K562 (cell line): ENCODE data around the gene PTPN1. TPM values are rescaled to one million over a fixed set of nuclear protein-coding genes. Genes with fewer than 3 reads are reported as not detected.
A peak's percentile ranks its signal among the peaks of the same experiment; 100 is the strongest.

Source experiments
- ATAC-seq: fragments of 200-7000 bp; cut with Tn5 transposase; 3 replicates; pipeline ENCODE4 v1.9.1; 2020; ENCODE audit warnings: moderate library complexity
- BruUV-seq: library from RNA; stranded (reverse); fragments of 400-500 nt; replicated peaks from 2 replicates; lab custom pipeline; 2021; lab: Mats Ljungman, UMichigan
- CTCF ChIA-PET: fragments of 300-600 bp; formaldehyde crosslinking; extraction: SDS; loops from one replicate; lab custom pipeline; 2021; ENCODE audit warnings: low intra/inter-chr PET ratio; lab: Yijun Ruan, JAX
- POLR2A ChIA-PET: fragments of 300-600, 350-650 bp; sonication (Branson Sonifier 250); formaldehyde crosslinking; extraction: SDS; loops from one replicate; lab custom pipeline; 2021; ENCODE audit warnings: antibody characterized with exemption, inconsistent platforms; lab: Yijun Ruan, JAX
- DNase-seq, 4 experiments: peaks; one replicate each; pipeline versions ENCODE4 v3.0.0 to v3.0.0-alpha.2; 2011 to 2018; ENCODE audit warnings: low spot score in 3 of 4, mixed read lengths in 3 of 4; ENCODE audit errors: extremely low read depth in 1 of 4
- FAIRE-seq: peaks from 2 replicates; lab custom pipeline; 2011; peaks lifted over from hg19 to GRCh38; lab: Jason Lieb, UNC
- H2AFZ ChIP-seq: 2 replicates; pipeline ENCODE4 v1.6.0; 2011; ENCODE audit warnings: low read depth, low read length, control low read depth, inconsistent platforms
- H3K27ac ChIP-seq: fragments of 200-600 bp; 3 replicates; pipeline ENCODE4 v1.8.0; 2011; ENCODE audit warnings: low read depth, mild to moderate bottlenecking, control low read depth, inconsistent platforms, low read length, moderate library complexity, mixed read lengths; ENCODE audit errors: extremely low read depth
- H3K27me3 ChIP-seq, 2 experiments: fragments of 300-600 bp in 1 of 2; 2 replicates in 1 of 2; 3 replicates in 1 of 2; pipeline versions ENCODE4 v1.6.0 to v1.8.0; 2011; ENCODE audit warnings: inconsistent platforms in 2 of 2, low read length in 2 of 2, mild to moderate bottlenecking in 1 of 2, mixed read lengths in 1 of 2, moderate library complexity in 1 of 2; ENCODE audit not compliant: control insufficient read depth in 2 of 2, insufficient read depth in 2 of 2
- H3K36me3 ChIP-seq: fragments of 300-600 bp; 3 replicates; pipeline ENCODE4 v1.8.0; 2011; ENCODE audit warnings: mild to moderate bottlenecking, low read length, inconsistent platforms; ENCODE audit not compliant: control insufficient read depth, insufficient read depth
- H3K4me1 ChIP-seq, 2 experiments: fragments of 200-600 bp in 1 of 2; replicated peaks in 1 of 2; 2 replicates in 1 of 2; 3 replicates in 1 of 2; pipeline versions ENCODE4 v1.5.1 to v1.8.0; 2011; ENCODE audit warnings: inconsistent platforms in 2 of 2, low read length in 2 of 2, mild to moderate bottlenecking in 1 of 2, mixed read lengths in 1 of 2, moderate library complexity in 1 of 2; ENCODE audit not compliant: control insufficient read depth in 2 of 2, insufficient read depth in 2 of 2
- H3K4me2 ChIP-seq: 2 replicates; pipeline ENCODE4 v1.6.1; 2011; ENCODE audit warnings: low read length, control low read depth, inconsistent platforms, mixed read lengths; ENCODE audit not compliant: insufficient read depth
- H3K4me3 ChIP-seq: fragments of 200-600 bp; sonication (generic), shearing (Covaris generic); 2 replicates; pipeline ENCODE4 v1.5.1; 2016; ENCODE audit warnings: control low read depth, inconsistent platforms
- H3K79me2 ChIP-seq: fragments of 200-600 bp; 3 replicates; pipeline ENCODE4 v1.8.0; 2011; ENCODE audit warnings: low read length, inconsistent platforms; ENCODE audit not compliant: control insufficient read depth, insufficient read depth
- H3K9ac ChIP-seq, 2 experiments: 2 replicates each; pipeline versions ENCODE4 v1.6.0 to v1.6.1; 2011; ENCODE audit warnings: low read depth in 2 of 2, low read length in 2 of 2, control low read depth in 1 of 2, inconsistent platforms in 1 of 2, mild to moderate bottlenecking in 1 of 2, mixed read lengths in 1 of 2; ENCODE audit not compliant: insufficient read depth in 1 of 2
- H3K9me1 ChIP-seq: one replicate; pipeline ENCODE4 v1.6.0; 2011; ENCODE audit warnings: inconsistent platforms, mild to moderate bottlenecking, low read length, moderate library complexity; ENCODE audit not compliant: control insufficient read depth, insufficient read depth
- H3K9me3 ChIP-seq: replicated peaks from 2 replicates; pipeline ENCODE4 v1.5.1; 2011; ENCODE audit warnings: low read depth, low read length, inconsistent platforms; ENCODE audit not compliant: control insufficient read depth, insufficient read depth
- H4K20me1 ChIP-seq: replicated peaks from 2 replicates; pipeline ENCODE4 v1.6.1; 2011; ENCODE audit warnings: low read length, inconsistent platforms, mixed read lengths; ENCODE audit not compliant: control insufficient read depth, insufficient read depth
- ARID1B ChIP-seq: fragments of 450-650 bp; IDR thresholded peaks from 2 replicates; pipeline ENCODE4 v1.6.1; 2016; ENCODE audit warnings: antibody characterized with exemption, mild to moderate bottlenecking, inconsistent platforms
- ARID2 ChIP-seq: fragments of 450-650 bp; IDR thresholded peaks from 2 replicates; pipeline ENCODE4 v1.6.1; 2017; ENCODE audit warnings: antibody characterized with exemption, mild to moderate bottlenecking
- CBX8 ChIP-seq: fragments of 200-600 bp; sonication (generic); IDR thresholded peaks from 2 replicates; pipeline ENCODE4 v1.6.1; 2012; ENCODE audit warnings: borderline replicate concordance, mixed run types, low read depth, mild to moderate bottlenecking, moderate library complexity, mixed read lengths, low read length, control low read depth, inconsistent platforms; ENCODE audit not compliant: poor library complexity, severe bottlenecking; ENCODE audit errors: extremely low read depth
- EP400 ChIP-seq: fragments of 450-650 bp; IDR thresholded peaks from 2 replicates; pipeline ENCODE4 v1.6.1; 2017; ENCODE audit warnings: antibody characterized with exemption, mild to moderate bottlenecking, moderate library complexity
- FIP1L1 ChIP-seq: fragments of 200-400 bp; formaldehyde crosslinking; IDR thresholded peaks from 2 replicates; pipeline ENCODE4 v1.6.1; 2018; ENCODE audit warnings: mild to moderate bottlenecking, low read depth, low read length; ENCODE audit not compliant: poor library complexity, severe bottlenecking
- HDAC2 ChIP-seq: fragments of 450-650 bp; IDR thresholded peaks from 2 replicates; pipeline ENCODE4 v1.6.1; 2016; ENCODE audit warnings: mild to moderate bottlenecking
- NFE2L1 ChIP-seq: fragments of 450-650 bp; IDR thresholded peaks from 2 replicates; pipeline ENCODE4 v1.6.1; 2016; ENCODE audit warnings: missing genetic modification characterization, low read depth, mild to moderate bottlenecking, missing compliant biosample characterization, moderate library complexity, borderline replicate concordance
- POLR2G ChIP-seq: fragments of 200-400 bp; formaldehyde crosslinking; IDR thresholded peaks from 2 replicates; pipeline ENCODE4 v1.6.1; 2017; ENCODE audit warnings: low read depth, mild to moderate bottlenecking, antibody characterized with exemption, low read length, moderate library complexity
- POLR3A ChIP-seq: IDR thresholded peaks from 2 replicates; pipeline ENCODE4 v1.6.1; 2011; ENCODE audit warnings: borderline replicate concordance, mild to moderate bottlenecking, moderate library complexity; ENCODE audit not compliant: insufficient read length, insufficient read depth; ENCODE audit errors: extremely low read depth
- RBM22 ChIP-seq: fragments of 200-400 bp; formaldehyde crosslinking; IDR thresholded peaks from 2 replicates; pipeline ENCODE4 v1.6.1; 2018; ENCODE audit warnings: low read length, low read depth; ENCODE audit not compliant: poor library complexity, severe bottlenecking
- SAFB ChIP-seq: fragments of 200-400 bp; formaldehyde crosslinking; IDR thresholded peaks from 2 replicates; pipeline ENCODE4 v1.6.1; 2017; ENCODE audit warnings: low read depth, low read length, borderline replicate concordance
- TFAM ChIP-seq: fragments of 250-450 bp; sonication (Bioruptor Pico); conservative IDR thresholded peaks from 2 replicates; pipeline ENCODE4 v1.5.0; 2021; ENCODE audit warnings: mild to moderate bottlenecking, moderate library complexity
- ZNF121 ChIP-seq: sonication (generic); formaldehyde crosslinking; conservative IDR thresholded peaks from 2 replicates; pipeline ENCODE4 v1.8.0; 2022; ENCODE audit warnings: missing genetic modification reagents
- ZNF274 ChIP-seq: IDR thresholded peaks from 2 replicates; pipeline ENCODE4 v1.6.1; 2011; ENCODE audit warnings: low read depth, mild to moderate bottlenecking, low read length, moderate library complexity, borderline replicate concordance
- ZNF696 ChIP-seq: fragments of 250-450 bp; sonication (Bioruptor Pico); conservative IDR thresholded peaks from 2 replicates; pipeline ENCODE4 v1.4.0; 2020; ENCODE audit warnings: mild to moderate bottlenecking, moderate library complexity
- WGBS: fragments of 100-300 bp; shearing (Covaris generic); methylation state at CpG from one replicate; pipeline ENCODE4 v1.1.6; 2016; ENCODE audit warnings: low coverage, mixed read lengths; ENCODE audit not compliant: insufficient coverage; ENCODE audit errors: missing lambda C conversion rate; 5-methylcytosine and 5-hydroxymethylcytosine counted together
- in situ Hi-C: fragments of 300-500 bp; cut with MboI; formaldehyde crosslinking; loops from 4 replicates; pipeline ENCODE4 v1.15.0; 2018; ENCODE audit warnings: inconsistent platforms, mixed read lengths
- intact Hi-C: fragments of 100-400 bp; cut with micrococcal nuclease; formaldehyde crosslinking; loops from 2 replicates; pipeline ENCODE4 v1.14.2; 2022
- polyA plus RNA-seq, 8 experiments: library from polyadenylated mRNA; depleted of rRNA in 4 of 8; stranded (reverse) in 5 of 8; unstranded in 3 of 8; fragments of >200 nt; fragmentation: Nextera tagmentation in 2 of 8; fragmentation: Illumina TruSeq in 1 of 8; extraction: Ambion mirVana in 2 of 8; extraction: Trizol in 1 of 8; gene quantifications; 2 replicates each; pipeline versions ENCODE4 v1.2.1 to v1.2.3, GENCODE V29; 2011 to 2014; ENCODE audit warnings: inconsistent platforms in 1 of 8, missing spikeins in 1 of 8
- total RNA-seq, 7 experiments: library from RNA; depleted of rRNA in 6 of 7; stranded (reverse); fragments of >200 nt in 6 of 7; fragmentation: Illumina TruSeq in 2 of 7; extraction: Trizol in 2 of 7; gene quantifications; 2 replicates each; pipeline versions ENCODE4 v1.2.1 to v1.2.3, GENCODE V29; 2011 to 2021; ENCODE audit warnings: low replicate concordance in 1 of 7

Gene PTPN1
- total and polyA plus RNA-seq, 9 of the 15 experiments (the other 6 are each of a cell fraction or from before 2014, with no cell fraction given), result 11.0 to 85.3 (median 54.0) TPM

DNA sequence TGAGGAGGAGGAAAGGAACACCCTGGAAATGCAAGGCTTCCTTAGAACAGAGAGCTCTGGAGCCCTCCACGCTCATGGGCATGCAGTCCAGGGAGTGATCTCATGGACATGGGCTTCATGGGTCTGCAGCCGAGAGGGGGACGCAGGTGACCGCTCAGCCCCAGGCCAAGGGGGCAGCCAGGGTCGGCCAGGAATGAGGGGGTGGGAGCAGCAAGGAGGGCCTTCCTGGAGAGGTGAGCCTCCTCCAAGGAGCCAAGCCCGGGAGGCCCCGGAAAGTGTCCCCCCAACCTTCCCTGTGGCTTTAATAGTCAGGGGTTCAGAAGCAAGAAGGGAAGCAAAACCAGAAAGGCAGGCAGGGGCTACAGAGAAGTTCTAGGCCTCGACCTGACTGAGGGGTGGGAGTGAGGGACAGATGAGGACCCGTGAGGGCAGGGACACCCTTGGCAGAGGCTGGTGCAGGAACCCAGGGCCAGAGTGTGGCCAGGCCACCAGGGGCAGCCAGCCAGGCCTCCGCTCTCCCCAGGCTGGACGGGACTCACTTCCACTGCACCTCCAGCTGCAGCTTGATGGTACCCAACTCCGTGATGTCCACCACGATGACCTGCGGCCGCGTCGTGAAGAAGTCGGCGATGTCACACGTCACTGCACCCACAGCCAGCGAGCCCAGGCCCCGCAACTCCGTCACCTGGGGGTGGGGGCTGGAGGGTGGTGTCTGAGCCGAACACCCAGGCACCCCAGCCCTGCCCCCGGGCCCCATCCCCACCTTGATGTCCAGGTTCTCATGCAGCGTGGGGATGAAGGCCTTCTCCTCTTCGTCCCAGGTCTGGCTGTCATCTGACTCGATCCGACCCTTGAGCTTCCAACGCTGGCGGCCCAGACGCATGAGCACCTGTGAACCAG, 97.9 kb downstream of the PTPN1 start:
- Histone ChIP-seq H3K27me3 (no peaks in the 10 kb centered on the region), H3K9me1 (no peaks in the 10 kb centered on the region), H3K4me3 (no peak overlapping the region), H3K79me2 (no peaks in the 10 kb centered on the region), H3K9me3 (no peaks in the 10 kb centered on the region), H3K36me3 (peaks cover 83% of the 10 kb centered on the region), H3K9ac (peak overlapping the region in 1 of 2 experiments; percentile 68; a peak in 1 of 4 replicates), H3K4me2 (no peak overlapping the region), H4K20me1 (no peaks in the 10 kb centered on the region), H3K4me1 (no peaks in the 10 kb centered on the region; a peak in 1 of 5 replicates), H3K27ac (no peak overlapping the region), H2AFZ (no peak overlapping the region)
- WGBS, result 99% methylated on average over 14 of the region's 32 CpGs
- BruUV-seq, result no TSS peak
- TF ChIP-seq POLR2G (peak; percentile 42), FIP1L1 (no peak), NFE2L1 (tag) (no peak), ZNF274 (no peak), ARID1B (no peak), CBX8 (no peak), ZNF121 (CRISPR knock-in tag) (no peak), SAFB (no peak), EP400 (no peak), TFAM (CRISPR knock-in tag) (no peak), ARID2 (no peak), HDAC2 (no peak), RBM22 (peak; percentile 34), ZNF696 (no peak), POLR3A (no peak)
- POLR2A ChIA-PET, result interaction anchor here (0.5 kb wide), 1 partner anchor 142 kb away, joined by 4 read pairs; no protein-coding TSS in a partner anchor
- CTCF ChIA-PET, result no interaction called here
- ATAC-seq, result no peak
- no peak for DNase-seq
- in situ Hi-C loops, result no loop called here
- FAIRE-seq, result no peak
- intact Hi-C loops, result no loop called here
